Measurements from ENCODE around the gene ANKRD31.

DNA sequence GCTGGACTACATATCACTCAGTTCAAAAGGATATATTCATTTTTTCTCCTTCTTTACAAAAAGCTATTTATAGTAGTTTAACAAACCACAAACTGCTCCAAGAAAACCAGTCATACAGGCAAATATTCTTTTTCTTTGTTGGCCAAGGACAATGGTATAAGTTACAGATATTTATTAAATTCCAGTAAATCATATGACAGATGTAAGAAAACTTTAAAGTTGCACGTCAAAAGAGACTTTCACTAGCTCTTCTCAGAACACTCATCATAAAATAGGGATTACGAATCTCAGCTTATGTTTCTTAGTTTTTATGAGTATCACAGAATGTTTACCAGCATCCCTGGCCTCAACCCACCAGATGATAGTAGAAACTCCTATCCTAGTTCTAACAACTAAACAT lies 67.2 kb downstream of the ANKRD31 start:
- TF ChIP-seq, protein P1, sequence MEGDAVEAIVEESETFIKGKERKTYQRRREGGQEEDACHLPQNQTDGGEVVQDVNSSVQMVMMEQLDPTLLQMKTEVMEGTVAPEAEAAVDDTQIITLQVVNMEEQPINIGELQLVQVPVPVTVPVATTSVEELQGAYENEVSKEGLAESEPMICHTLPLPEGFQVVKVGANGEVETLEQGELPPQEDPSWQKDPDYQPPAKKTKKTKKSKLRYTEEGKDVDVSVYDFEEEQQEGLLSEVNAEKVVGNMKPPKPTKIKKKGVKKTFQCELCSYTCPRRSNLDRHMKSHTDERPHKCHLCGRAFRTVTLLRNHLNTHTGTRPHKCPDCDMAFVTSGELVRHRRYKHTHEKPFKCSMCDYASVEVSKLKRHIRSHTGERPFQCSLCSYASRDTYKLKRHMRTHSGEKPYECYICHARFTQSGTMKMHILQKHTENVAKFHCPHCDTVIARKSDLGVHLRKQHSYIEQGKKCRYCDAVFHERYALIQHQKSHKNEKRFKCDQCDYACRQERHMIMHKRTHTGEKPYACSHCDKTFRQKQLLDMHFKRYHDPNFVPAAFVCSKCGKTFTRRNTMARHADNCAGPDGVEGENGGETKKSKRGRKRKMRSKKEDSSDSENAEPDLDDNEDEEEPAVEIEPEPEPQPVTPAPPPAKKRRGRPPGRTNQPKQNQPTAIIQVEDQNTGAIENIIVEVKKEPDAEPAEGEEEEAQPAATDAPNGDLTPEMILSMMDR (IDR thresholded peaks at IDR 0.05) = no peak
- TF ChIP-seq POLR2A (IDR thresholded peaks at IDR 0.05) = no peak

Data from prostate gland (tissue), 2 donors.